K562 (cell line): ENCODE results near the gene SPTBN2. TPM values are rescaled to one million over a fixed set of nuclear protein-coding genes. Genes with fewer than 3 reads are reported as not detected.

ENCODE experiments used
- CBFB ChIP-seq: sonication (generic); formaldehyde crosslinking; IDR thresholded peaks from 2 replicates; pipeline ENCODE4 v1.4.0; 2020; ENCODE audit warnings: mild to moderate bottlenecking, missing genetic modification reagents
- CCAR2 ChIP-seq: fragments of 200-400 bp; formaldehyde crosslinking; IDR thresholded peaks from 2 replicates; pipeline ENCODE4 v1.6.1; 2017; ENCODE audit warnings: mild to moderate bottlenecking, low read depth, low read length
- E2F3 ChIP-seq: fragments of 250-450 bp; sonication (Bioruptor Pico); IDR thresholded peaks from 2 replicates; pipeline ENCODE4 v1.4.0; 2020; ENCODE audit warnings: mild to moderate bottlenecking
- FOXK2 ChIP-seq, 2 experiments: fragments of 450-650 bp; IDR thresholded peaks in 1 of 2; conservative IDR thresholded peaks in 1 of 2; 2 replicates each; pipeline ENCODE4 v1.6.1; 2016; ENCODE audit warnings: low read depth in 2 of 2, mild to moderate bottlenecking in 1 of 2
- HSF4 ChIP-seq: fragments of 250-450 bp; sonication (Bioruptor Pico); IDR thresholded peaks from 2 replicates; pipeline ENCODE4 v2.1.2; 2022; ENCODE audit warnings: mild to moderate bottlenecking, moderate library complexity, borderline replicate concordance
- LARP7 ChIP-seq: fragments of 450-650 bp; IDR thresholded peaks from 2 replicates; pipeline ENCODE4 v1.6.1; 2016
- MAFG ChIP-seq: fragments of 450-650 bp; conservative IDR thresholded peaks from 2 replicates; pipeline ENCODE4 v1.6.1; 2016; ENCODE audit warnings: missing genetic modification characterization, missing compliant biosample characterization
- RBM14 ChIP-seq: fragments of 200-400 bp; formaldehyde crosslinking; IDR thresholded peaks from 2 replicates; pipeline ENCODE4 v1.6.1; 2018; ENCODE audit warnings: low read depth, mild to moderate bottlenecking, low read length, moderate library complexity, borderline replicate concordance; ENCODE audit not compliant: insufficient read depth
- SMAD2 ChIP-seq: fragments of 150-350 bp; IDR thresholded peaks from 2 replicates; pipeline ENCODE4 v1.6.1; 2014; ENCODE audit warnings: low read depth, mild to moderate bottlenecking, low read length
- SNIP1 ChIP-seq: fragments of 450-650 bp; IDR thresholded peaks from 2 replicates; pipeline ENCODE4 v1.7.1; 2017; ENCODE audit warnings: low read depth, mild to moderate bottlenecking
- SRSF9 ChIP-seq: fragments of 200-400 bp; formaldehyde crosslinking; IDR thresholded peaks from 2 replicates; pipeline ENCODE4 v1.6.1; 2017; ENCODE audit warnings: low read depth, low read length, borderline replicate concordance
- ZNF23 ChIP-seq: fragments of 250-450 bp; sonication (Bioruptor Pico); IDR thresholded peaks from 2 replicates; pipeline ENCODE4 v1.4.0; 2020; ENCODE audit warnings: mild to moderate bottlenecking
- ZNF239 ChIP-seq: fragments of 250-450 bp; sonication (Bioruptor Pico); IDR thresholded peaks from 2 replicates; pipeline ENCODE4 v1.4.0; 2020; ENCODE audit warnings: mild to moderate bottlenecking
- ZNF707 ChIP-seq: fragments of 250-450 bp; sonication (Bioruptor Pico); conservative IDR thresholded peaks from 2 replicates; pipeline ENCODE4 v1.8.0; 2022; ENCODE audit warnings: inconsistent platforms, mild to moderate bottlenecking, moderate library complexity
- ZNF785 ChIP-seq: fragments of 250-450 bp; sonication (Bioruptor Pico); IDR thresholded peaks from 2 replicates; pipeline ENCODE4 v1.4.0; 2020; ENCODE audit warnings: mild to moderate bottlenecking
- polyA plus RNA-seq, 8 experiments: library from polyadenylated mRNA; depleted of rRNA in 4 of 8; stranded (reverse) in 5 of 8; unstranded in 3 of 8; fragments of >200 nt; fragmentation: Nextera tagmentation in 2 of 8; fragmentation: Illumina TruSeq in 1 of 8; extraction: Ambion mirVana in 2 of 8; extraction: Trizol in 1 of 8; gene quantifications; 2 replicates each; pipeline versions ENCODE4 v1.2.1 to v1.2.3, GENCODE V29; 2011 to 2014; ENCODE audit warnings: inconsistent platforms in 1 of 8, missing spikeins in 1 of 8
- total RNA-seq, 7 experiments: library from RNA; depleted of rRNA in 6 of 7; stranded (reverse); fragments of >200 nt in 6 of 7; fragmentation: Illumina TruSeq in 2 of 7; extraction: Trizol in 2 of 7; gene quantifications; 2 replicates each; pipeline versions ENCODE4 v1.2.1 to v1.2.3, GENCODE V29; 2011 to 2021; ENCODE audit warnings: low replicate concordance in 1 of 7
- TF ChIP-seq, protein P1 (sequence below): IDR thresholded peaks from 2 replicates; pipeline ENCODE4 v1.6.1; 2011; ENCODE audit not compliant: insufficient read length; ENCODE audit errors: extremely low read depth
- TF ChIP-seq, protein P2 (sequence below): fragments of 250-450 bp; sonication (Bioruptor Pico); IDR thresholded peaks from 2 replicates; pipeline ENCODE4 v1.4.0; 2020; ENCODE audit warnings: mild to moderate bottlenecking, moderate library complexity
- TF ChIP-seq, protein P3 (sequence below): fragments of 250-450 bp; sonication (Bioruptor Pico); IDR thresholded peaks from 2 replicates; pipeline ENCODE4 v1.8.0; 2021; ENCODE audit warnings: moderate library complexity, mild to moderate bottlenecking, inconsistent platforms
- TF ChIP-seq, protein P4 (sequence below): fragments of 250-450 bp; sonication (Bioruptor Pico); IDR thresholded peaks from 2 replicates; pipeline ENCODE4 v1.4.0; 2020; ENCODE audit warnings: mild to moderate bottlenecking, moderate library complexity, borderline replicate concordance
- TF ChIP-seq, protein P5 (sequence below): fragments of 250-450 bp; sonication (Bioruptor Pico); IDR thresholded peaks from 2 replicates; pipeline ENCODE4 v1.8.0; 2022; ENCODE audit warnings: moderate library complexity, mild to moderate bottlenecking, inconsistent platforms

SPTBN2 gene
- total and polyA plus RNA-seq, 9 of the 15 experiments (the other 6 are each of a cell fraction or from before 2014, with no cell fraction given), result 0.38 to 56.5 (median 19.7) TPM

DNA sequence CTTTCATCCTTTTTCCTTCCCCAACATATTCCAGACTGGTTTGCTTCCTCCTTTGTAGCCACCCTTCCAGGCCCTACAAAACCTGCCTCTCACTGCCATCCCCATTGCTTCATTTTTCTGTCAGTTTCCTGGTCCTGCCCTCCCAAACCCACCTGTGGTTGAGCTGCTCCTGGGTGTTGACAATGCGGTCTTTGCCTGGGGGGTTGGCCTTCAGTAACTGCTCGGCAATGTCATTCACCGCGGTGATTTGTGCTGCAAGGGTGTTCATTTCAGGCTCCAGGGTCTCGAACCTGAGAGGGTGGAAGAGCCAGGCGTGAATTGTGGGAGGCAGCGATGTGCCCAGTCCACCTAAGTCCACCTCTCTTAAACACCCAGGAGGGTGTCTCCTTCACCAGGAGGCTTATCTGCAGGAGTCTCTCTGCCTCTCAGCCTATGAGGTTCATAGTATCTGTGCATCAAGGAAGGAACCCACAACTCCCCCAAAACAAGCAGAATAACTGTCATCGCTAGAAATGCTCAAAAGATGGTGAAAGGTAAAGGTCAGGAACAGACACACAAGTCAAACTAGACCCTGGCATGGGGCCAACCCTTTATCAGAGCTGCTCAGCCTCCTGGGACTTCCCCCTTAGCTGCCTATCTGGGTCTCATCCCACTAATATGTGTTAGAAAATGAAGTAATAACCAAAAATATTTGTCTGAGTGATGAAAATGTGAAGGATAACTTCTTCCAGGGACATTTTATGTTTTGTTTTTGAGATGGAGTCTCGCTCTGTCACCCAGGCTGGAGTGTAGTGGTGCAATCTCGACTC lies 27.4 kb downstream of the SPTBN2 start (continued):
- TF ChIP-seq SRSF9 (no peak), SMAD2 (no peak), ZNF707 (CRISPR knock-in tag) (no peak), HSF4 (CRISPR knock-in tag) (no peak), SNIP1 (no peak), CCAR2 (no peak), MAFG (tag) (no peak), FOXK2 (conservative IDR thresholded peaks at IDR 0.05 in 1 of 2, IDR thresholded peaks at IDR 0.05 in 1 of 2; ENCODE audit: low read depth in 2 of 2) (peak; percentile 22 to 37; a peak in 1 of 4 replicates), ZNF239 (CRISPR knock-in tag) (peak; percentile 19; the same call in 1 of the 2 replicates), LARP7 (no peak), RBM14 (no peak), ZNF23 (no peak), E2F3 (CRISPR knock-in tag) (no peak), CBFB (no peak), ZNF785 (CRISPR knock-in tag) (no peak)
- TF ChIP-seq, protein P1, sequence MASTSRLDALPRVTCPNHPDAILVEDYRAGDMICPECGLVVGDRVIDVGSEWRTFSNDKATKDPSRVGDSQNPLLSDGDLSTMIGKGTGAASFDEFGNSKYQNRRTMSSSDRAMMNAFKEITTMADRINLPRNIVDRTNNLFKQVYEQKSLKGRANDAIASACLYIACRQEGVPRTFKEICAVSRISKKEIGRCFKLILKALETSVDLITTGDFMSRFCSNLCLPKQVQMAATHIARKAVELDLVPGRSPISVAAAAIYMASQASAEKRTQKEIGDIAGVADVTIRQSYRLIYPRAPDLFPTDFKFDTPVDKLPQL, result no peak
- TF ChIP-seq, protein P2, sequence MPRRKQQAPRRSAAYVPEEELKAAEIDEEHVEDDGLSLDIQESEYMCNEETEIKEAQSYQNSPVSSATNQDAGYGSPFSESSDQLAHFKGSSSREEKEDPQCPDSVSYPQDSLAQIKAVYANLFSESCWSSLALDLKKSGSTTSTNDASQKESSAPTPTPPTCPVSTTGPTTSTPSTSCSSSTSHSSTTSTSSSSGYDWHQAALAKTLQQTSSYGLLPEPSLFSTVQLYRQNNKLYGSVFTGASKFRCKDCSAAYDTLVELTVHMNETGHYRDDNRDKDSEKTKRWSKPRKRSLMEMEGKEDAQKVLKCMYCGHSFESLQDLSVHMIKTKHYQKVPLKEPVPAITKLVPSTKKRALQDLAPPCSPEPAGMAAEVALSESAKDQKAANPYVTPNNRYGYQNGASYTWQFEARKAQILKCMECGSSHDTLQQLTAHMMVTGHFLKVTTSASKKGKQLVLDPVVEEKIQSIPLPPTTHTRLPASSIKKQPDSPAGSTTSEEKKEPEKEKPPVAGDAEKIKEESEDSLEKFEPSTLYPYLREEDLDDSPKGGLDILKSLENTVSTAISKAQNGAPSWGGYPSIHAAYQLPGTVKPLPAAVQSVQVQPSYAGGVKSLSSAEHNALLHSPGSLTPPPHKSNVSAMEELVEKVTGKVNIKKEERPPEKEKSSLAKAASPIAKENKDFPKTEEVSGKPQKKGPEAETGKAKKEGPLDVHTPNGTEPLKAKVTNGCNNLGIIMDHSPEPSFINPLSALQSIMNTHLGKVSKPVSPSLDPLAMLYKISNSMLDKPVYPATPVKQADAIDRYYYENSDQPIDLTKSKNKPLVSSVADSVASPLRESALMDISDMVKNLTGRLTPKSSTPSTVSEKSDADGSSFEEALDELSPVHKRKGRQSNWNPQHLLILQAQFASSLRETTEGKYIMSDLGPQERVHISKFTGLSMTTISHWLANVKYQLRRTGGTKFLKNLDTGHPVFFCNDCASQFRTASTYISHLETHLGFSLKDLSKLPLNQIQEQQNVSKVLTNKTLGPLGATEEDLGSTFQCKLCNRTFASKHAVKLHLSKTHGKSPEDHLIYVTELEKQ, result no peak
- TF ChIP-seq, protein P3, sequence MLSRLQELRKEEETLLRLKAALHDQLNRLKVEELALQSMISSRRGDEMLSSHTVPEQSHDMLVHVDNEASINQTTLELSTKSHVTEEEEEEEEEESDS, result no peak
- TF ChIP-seq, protein P4, sequence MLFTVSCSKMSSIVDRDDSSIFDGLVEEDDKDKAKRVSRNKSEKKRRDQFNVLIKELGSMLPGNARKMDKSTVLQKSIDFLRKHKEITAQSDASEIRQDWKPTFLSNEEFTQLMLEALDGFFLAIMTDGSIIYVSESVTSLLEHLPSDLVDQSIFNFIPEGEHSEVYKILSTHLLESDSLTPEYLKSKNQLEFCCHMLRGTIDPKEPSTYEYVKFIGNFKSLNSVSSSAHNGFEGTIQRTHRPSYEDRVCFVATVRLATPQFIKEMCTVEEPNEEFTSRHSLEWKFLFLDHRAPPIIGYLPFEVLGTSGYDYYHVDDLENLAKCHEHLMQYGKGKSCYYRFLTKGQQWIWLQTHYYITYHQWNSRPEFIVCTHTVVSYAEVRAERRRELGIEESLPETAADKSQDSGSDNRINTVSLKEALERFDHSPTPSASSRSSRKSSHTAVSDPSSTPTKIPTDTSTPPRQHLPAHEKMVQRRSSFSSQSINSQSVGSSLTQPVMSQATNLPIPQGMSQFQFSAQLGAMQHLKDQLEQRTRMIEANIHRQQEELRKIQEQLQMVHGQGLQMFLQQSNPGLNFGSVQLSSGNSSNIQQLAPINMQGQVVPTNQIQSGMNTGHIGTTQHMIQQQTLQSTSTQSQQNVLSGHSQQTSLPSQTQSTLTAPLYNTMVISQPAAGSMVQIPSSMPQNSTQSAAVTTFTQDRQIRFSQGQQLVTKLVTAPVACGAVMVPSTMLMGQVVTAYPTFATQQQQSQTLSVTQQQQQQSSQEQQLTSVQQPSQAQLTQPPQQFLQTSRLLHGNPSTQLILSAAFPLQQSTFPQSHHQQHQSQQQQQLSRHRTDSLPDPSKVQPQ, result no peak
- TF ChIP-seq, protein P5, sequence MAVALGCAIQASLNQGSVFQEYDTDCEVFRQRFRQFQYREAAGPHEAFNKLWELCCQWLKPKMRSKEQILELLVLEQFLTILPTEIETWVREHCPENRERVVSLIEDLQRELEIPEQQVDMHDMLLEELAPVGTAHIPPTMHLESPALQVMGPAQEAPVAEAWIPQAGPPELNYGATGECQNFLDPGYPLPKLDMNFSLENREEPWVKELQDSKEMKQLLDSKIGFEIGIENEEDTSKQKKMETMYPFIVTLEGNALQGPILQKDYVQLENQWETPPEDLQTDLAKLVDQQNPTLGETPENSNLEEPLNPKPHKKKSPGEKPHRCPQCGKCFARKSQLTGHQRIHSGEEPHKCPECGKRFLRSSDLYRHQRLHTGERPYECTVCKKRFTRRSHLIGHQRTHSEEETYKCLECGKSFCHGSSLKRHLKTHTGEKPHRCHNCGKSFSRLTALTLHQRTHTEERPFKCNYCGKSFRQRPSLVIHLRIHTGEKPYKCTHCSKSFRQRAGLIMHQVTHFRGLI, result no peak
